Rectal smooth muscle tissue (tissue), 1 donor: ENCODE results near the gene ZSCAN5C.
"Not testable (repeated sequence)": the region's sequence is repeated elsewhere in the genome, so short reads cannot be mapped to it uniquely, and the experiment has no call there.

Source experiments
- H3K27ac ChIP-seq: one replicate; pipeline ENCODE4 v1.7.0; 2013; ENCODE audit warnings: low read depth, low read length, inconsistent platforms
- H3K27me3 ChIP-seq: one replicate; pipeline ENCODE4 v1.7.0; 2013; ENCODE audit warnings: low read length; ENCODE audit not compliant: control insufficient read depth, insufficient read depth
- H3K36me3 ChIP-seq: one replicate; pipeline ENCODE4 v1.7.0; 2013; ENCODE audit warnings: low read length; ENCODE audit not compliant: control insufficient read depth, insufficient read depth
- H3K4me1 ChIP-seq: one replicate; pipeline ENCODE4 v1.7.0; 2013; ENCODE audit warnings: low read length; ENCODE audit not compliant: control insufficient read depth, insufficient read depth
- H3K4me3 ChIP-seq: one replicate; pipeline ENCODE4 v1.7.0; 2013; ENCODE audit warnings: low read length
- H3K9ac ChIP-seq: one replicate; pipeline ENCODE4 v1.7.0; 2013; ENCODE audit warnings: low read length

ZSCAN5C gene

DNA sequence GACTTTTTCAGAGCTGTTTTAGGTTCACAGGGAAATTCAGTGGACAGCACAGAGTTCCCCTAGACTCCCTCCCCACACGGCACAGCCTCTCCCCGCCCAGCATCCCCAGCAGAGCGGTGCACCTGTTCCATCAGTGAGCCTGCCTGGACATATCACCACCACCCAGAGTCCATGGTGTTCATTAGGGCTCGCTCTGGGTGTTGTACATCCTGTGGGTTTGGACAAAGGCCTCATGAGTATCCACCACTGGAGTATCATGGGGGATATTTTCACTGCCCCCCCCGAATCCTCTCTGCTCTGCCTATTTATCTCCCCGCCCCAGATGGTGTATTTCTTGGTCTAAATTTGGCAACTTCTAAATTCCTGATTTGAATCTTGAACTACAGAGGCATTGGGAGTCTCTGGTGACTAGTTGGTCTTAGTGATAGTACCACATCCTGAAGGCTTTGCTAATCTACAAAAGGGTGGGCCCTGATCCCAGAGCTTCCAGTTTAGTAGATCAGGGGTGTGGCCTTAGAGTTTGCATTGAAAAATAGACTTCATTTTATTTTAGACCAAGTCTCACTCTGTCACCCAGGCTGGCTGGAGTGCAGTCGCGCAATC is 46.8 kb downstream of the ZSCAN5C start:
- H3K9ac ChIP-seq, H3K27me3 ChIP-seq, H3K27ac ChIP-seq, H3K4me3 ChIP-seq, H3K36me3 ChIP-seq, H3K4me1 ChIP-seq: not testable (repeated sequence)

DNA sequence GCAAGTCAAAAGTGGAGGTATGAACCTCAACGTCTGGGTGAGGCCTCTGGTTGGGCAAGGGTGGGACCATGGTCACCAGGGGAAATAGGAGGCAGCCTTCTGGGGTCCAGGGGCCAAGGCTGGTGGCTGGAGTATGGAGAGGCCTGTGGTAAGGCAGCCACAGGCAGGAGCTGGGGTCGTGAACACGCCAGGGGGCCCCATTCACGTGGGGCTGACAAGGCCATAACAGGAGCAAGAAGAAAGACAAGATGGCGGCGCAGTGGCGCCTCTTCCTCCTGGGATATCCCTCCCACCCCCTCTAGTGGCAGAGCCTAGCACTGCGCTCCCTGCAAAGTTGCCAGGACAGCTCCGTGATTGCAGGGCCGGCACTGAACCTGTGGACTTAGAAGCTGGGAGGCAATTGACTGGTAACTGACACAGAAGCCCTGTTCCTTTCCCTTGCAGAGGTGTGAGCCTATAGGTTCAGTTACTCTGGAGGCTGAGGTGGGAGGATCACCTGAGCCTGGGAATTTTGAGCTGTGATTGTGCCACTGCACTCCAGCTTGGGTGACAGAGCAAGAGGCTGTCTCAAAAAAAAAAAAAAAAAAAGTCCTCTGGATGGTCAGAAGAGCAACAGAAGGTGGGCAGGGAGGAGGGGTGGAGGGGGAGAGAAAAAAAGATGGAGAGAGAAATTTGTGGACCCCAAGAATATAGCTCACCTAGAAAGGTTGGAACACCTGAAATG is 50.8 kb downstream of the ZSCAN5C start:
- Histone ChIP-seq H3K36me3 (no peaks in the 10 kb centered on the region), H3K4me3 (no peak overlapping the region), H3K9ac (no peak overlapping the region), H3K27ac (no peak overlapping the region), H3K27me3 (no peaks in the 10 kb centered on the region), H3K4me1 (no peaks in the 10 kb centered on the region)

DNA sequence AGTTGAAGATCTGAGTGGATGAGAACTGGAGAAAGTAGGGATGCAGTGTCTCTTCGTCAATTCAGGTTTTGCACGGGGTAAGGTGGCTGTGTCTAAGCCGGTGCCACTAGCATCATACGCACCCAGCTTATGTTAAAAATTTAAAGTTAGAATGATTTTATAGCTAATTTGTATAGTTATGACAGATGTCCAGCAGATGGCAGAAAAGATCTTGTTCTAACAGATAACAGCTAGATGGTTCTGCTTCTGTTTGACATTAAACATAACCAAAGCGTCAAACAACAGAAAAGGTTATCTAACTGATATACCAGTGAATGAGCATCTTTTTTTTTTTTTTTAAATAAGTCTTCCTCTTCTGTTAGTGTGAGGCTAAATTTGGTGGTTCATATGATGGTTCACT is 51.7 kb downstream of the ZSCAN5C start:
- no peak overlapping the region for H3K27ac ChIP-seq
- no peaks in the 10 kb centered on the region for H3K27me3 ChIP-seq
- H3K36me3 ChIP-seq = no peaks in the 10 kb centered on the region
- no peaks in the 10 kb centered on the region for H3K4me1 ChIP-seq
- H3K4me3 ChIP-seq = no peak overlapping the region
- H3K9ac ChIP-seq = no peak overlapping the region

DNA sequence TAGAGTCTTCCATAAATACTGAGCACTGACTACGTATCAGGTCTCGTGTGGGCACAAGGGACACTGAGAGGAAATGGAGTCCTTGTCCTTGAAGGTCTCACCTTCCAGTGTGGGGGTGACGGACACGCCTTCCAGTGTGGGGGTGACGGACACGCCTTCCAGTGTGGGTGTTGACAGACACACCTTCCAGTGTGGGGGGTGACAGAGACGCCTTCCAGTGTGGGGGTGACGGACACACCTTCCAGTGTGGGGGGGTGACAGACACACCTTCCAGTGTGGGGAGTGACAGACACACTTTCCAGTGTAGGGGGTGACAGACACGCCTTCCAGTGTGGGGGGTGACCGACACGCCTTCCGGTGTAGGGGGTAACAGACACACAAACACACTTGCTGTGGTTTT is 56.2 kb downstream of the ZSCAN5C start:
- Histone ChIP-seq H3K4me1 (no peaks in the 10 kb centered on the region), H3K9ac (no peak overlapping the region), H3K36me3 (no peaks in the 10 kb centered on the region), H3K27me3 (no peaks in the 10 kb centered on the region), H3K27ac (no peak overlapping the region), H3K4me3 (no peak overlapping the region)
